Measurements from ENCODE around the gene GPR155. TPM values are rescaled to one million over a fixed set of nuclear protein-coding genes. Genes with fewer than 3 reads are reported as not detected.

GPR155 gene
- 0.90 and 3.5 TPM in 2 replicates for total RNA-seq (2014; rRNA removed; shearing (Covaris generic))
- 1.4 and 1.8 TPM in 2 replicates for polyA plus RNA-seq (2015; cell fraction: cytosol; rRNA removed)
- polyA plus RNA-seq (2015; cell fraction: nucleus; rRNA removed) = 3.3 and 4.3 TPM in 2 replicates

- DNase-seq (ENCODE audit: low read depth) = peak; percentile 36
Measured at GRCh38 chr2:174486563-174487107, at the start of gene GPR155. Gene GPR155 (minus strand): TSS chr2:174487029. CDS start chr2:174481956, 5,073 bp downstream.

DNA sequence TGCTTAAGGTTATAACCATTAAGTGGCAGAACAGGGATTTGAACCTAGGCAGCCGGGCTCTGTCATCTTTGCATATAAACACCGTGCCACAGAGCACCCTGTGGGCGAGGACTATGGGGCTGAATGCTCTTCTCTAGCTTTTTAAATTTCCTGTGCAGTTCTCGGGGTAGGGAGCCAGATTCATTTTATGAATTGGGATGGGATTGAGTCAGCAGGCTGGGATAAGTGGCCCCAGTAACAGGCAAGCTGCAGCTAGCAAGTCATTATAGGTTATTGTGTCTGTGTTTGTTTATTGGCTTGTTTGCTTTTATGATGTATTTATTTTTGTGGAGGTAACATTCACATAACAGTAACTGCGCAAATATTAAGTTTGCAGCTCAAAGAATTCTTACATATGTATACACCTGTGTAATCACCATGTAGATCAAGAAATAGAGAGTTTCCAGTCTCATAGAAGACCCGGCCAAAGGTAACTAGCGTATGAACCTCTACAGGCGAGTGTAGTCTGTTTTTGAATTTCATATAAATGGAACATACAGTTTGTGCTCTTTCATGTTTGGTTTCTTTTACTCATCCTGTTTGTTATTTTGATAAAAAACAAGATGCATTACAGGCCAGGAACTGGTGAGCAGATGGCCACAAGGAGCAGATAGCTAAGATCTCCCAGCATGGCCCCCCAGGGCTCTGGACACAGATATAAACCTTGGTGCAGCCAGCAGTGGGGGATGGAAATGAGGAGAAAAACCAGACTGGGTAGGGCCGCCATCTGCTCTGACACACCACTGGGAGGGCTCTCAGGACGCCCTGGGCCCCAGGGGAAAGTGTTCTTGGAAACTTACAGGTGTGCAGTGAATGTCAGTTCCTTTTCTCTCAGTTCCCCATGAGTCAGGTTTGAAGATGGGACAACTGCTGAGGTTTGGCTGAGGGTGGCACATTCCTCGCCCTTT, 49.2 kb upstream of the GPR155 start:
- no peak for DNase-seq (ENCODE audit: low read depth)

- DNase-seq (ENCODE audit: low read depth) = no peak
Measured at GRCh38 chr2:174535083-174535482, 48.3 kb upstream of the GPR155 start.

GRCh38 chr2:174529916-174530315, 43.1 kb upstream of the GPR155 start:
- DNase-seq (ENCODE audit: low read depth) = no peak

- no peak for DNase-seq (ENCODE audit: low read depth)
Measured at GRCh38 chr2:174527959-174528358, 41.1 kb upstream of the GPR155 start.

DNA sequence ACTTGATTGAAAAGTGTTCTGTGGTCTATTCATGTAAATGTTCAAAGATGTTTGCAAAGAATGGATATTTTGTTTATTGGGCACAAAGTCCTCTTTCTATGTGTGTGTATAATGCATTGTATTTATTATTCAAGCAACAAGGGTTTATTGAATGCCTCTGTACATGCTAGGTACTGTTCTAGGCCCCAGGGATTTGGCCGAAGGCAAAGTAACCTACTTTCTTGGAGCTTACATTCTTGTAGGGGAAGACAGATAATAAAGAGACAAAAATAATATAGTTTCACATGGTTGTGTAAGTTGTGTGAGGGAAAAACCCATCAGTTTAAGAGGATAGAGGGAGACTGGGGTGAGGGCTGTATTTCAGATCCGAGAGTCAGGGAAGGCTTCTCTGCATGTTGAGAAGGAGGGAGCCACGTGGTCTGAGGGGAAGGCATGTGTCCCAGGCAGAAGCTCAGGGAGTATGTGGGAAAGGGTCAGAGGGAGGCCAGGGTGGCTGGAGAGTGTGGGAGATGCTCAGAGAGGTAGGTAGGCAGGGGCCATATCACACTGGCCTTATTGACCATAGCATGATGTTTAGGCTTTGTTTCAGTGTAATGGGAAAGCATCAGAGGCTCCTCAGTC, 40.4 kb upstream of the GPR155 start:
- DNase-seq (ENCODE audit: low read depth) = no peak

- no peak for DNase-seq (ENCODE audit: low read depth)
Measured at GRCh38 chr2:174524527-174524926, 37.7 kb upstream of the GPR155 start.

DNA sequence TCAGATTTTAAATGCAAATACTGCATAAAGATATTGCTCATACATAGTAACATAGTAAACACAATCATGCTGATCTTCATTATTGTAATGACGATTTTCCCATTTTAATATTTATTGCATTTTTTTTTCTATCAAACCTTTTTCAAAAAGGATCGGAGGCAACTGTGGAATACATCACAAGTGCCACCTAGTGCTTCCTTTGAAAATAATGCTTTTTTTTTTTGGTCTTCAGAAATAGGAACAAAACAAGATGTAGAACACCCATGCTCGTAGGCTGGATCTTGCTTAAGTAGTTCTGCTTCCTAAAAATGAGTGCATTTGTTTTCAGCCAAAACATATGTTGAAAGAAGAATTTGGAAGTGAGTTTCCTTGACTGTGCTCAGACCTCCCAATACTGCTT, 35.7 kb upstream of the GPR155 start:
- peak; percentile 35 for DNase-seq (ENCODE audit: low read depth)

GRCh38 chr2:174518395-174518794, 31.6 kb upstream of the GPR155 start:
- no peak for DNase-seq (ENCODE audit: low read depth)

DNA sequence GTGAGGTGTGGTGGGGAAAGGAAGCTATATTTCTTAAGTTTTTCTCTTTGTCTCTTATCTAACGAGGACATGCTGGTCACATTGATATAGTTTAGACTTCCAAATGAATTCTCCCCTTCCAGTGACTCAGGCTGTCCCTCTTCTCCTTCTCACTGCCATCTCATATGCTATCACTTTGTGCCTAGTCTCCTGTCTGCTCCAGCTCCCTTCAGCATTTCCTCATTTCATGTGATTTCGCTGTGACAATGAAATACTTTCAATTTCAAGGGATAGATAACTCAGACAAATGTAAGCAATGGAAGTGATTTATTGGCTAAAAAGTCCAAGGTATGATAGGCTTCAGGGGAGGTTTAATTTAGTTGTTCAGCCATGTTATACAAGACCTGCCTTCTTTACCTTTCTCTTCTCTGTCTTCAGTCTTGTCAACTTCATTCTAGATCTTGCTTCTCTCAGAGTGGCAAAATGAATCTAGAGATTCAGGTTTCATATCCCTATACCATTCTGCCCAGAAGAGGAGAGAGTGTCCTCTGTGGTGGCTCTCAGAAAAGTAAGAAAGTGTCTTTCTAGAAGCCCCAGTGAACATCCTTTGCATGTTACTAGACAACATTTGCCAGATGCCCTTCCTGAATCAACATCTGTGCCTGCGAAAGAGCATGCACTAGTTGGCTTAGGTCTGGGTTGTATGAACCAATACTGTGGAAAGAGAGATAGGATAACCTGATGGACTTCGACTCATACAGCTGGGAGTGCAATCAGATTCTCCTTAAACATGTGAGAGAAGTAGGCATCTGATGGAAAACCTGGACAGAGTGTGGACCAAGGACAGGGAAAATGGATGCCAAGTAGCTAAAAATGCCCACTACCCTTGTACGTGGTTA, 29.9 kb upstream of the GPR155 start:
- DNase-seq (ENCODE audit: low read depth) = no peak

DNA sequence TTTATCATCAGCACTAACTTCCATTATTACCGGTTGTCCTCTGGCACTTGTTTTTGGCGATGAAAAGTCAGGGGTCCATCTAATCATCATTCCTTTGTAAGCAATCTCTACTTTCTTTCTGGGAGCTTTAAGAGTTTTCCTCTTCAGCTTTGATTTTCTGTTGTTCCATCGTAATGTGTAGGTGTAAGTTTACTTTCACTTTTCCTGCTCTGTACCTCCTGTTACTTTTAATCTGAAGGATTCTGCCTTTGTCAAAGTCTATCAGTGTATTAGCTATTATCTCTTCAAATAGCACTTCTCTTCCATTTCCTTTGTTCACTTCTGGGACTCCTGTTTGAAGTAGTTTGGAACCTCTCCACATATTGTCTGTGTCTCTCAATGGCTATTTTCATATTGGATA, 25.5 kb upstream of the GPR155 start:
- no peak for DNase-seq (ENCODE audit: low read depth)

GRCh38 chr2:174511580-174512260, 24.9 kb upstream of the GPR155 start:
- DNase-seq (ENCODE audit: low read depth) = no peak

DNA sequence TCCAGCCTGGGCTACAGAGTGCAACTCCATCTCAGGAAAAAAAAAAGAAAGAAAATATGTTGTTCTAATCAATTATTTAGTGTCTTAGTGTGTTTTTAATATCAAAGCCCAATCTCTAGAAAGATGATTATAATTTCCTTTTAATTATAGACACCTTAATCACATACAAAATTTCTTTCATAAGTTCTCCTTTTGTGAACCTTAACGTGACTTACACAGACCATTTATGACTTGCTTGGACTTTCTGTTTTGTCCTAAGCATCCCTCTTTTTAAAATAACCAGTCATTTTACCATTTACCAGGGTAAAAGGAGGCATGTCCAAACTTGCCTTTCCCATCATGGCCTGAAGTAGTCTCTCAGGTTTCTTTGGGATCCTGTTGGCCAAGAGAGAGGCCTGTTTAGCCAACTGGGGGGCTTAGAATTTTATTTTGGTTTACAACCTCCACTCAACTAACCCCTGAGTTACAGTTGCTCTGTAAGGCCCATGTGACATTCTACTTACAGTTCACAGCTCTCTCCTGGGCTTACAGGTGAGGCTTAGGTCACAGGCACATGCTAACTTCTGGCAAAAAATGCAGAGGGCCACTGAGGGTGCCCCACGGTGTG, 23.9 kb upstream of the GPR155 start:
- DNase-seq (ENCODE audit: low read depth) = peak; percentile 24

DNA sequence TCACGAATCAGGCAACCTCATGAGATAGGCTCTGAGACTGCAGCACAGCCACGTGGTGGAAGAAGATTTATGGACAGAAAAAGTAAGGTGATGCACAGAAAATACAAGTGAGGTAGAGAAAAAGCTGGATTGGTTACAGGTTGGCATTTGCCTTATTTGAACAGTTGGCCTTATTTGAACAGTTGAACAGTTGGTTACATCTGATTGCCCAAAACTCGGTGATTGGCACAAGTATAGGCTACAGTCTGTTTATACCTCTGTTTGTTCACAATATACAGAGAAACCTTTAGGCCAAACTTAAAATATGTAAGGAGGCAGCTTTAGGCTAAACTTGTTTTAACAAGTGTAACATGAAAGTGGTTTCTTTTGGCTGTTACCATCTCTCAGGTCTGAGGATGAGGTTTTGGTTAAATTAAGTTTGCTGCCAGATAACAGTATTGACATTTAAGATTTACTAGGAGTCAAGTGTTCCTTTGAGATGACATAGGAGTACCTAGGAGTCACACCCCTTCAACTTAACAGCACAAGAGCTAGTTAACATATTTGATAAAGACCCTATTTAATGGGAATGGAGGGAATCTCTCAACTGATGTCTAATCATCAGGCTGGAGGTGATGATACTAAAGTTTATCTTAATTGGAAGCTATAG, 16.5 kb upstream of the GPR155 start:
- no peak for DNase-seq (ENCODE audit: low read depth)

DNA sequence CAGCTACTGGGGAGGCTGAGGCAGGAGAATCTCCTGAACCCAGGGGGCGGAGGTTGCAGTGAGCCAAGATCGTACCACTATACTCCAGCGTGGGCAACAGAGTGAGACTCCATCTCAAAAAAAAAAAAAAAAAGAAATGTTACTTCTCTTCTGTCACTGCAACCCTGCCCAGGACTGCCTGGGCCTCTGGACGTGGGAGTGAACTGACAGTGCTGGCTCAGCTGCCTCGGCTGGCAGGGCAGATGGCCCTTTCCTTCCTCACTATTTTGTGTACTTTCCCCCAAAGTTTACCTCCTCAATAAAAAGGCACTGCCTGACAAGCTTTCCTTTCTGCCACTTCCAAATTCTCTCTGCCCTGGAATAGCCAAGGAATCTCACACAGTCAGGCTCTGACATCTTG, 12.5 kb upstream of the GPR155 start:
- no peak for DNase-seq (ENCODE audit: low read depth)

GRCh38 chr2:174495365-174496012, 8.7 kb upstream of the GPR155 start:
- DNase-seq (ENCODE audit: low read depth) = no peak

GRCh38 chr2:174493549-174494331, 6.9 kb upstream of the GPR155 start:
- no peak for DNase-seq (ENCODE audit: low read depth)

DNA sequence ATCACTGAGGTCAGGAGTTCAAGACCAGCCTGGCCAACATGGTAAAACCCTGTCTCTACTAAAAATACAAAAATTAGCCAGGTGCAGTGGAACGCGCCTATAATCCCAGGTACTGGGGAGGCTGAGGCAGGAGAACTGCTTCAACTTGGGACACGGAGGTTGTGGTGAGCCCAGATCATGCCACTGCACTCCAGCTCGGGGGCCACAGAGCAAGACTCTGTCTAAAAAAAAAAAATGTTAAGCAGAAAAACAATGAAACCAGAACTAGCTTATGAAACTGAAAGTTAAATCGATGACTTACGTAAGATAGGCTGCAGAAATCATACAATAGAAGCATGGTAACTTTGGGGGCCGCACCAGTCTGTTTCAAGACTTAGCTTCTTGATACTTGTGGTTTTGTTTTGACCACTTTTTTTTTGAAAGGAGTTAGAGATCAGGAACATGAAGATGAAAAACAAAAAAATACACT, 6.2 kb upstream of the GPR155 start:
- no peak for DNase-seq (ENCODE audit: low read depth)

Measured in HT1080 (cell line).